PC-3 (cell line): ENCODE results near the gene VGLL2. TPM values are rescaled to one million over a fixed set of nuclear protein-coding genes. Genes with fewer than 3 reads are reported as not detected.

Source experiments
- ATAC-seq: fragments of 200-7000 bp; cut with Tn5 transposase; 2 replicates; pipeline ENCODE4 v1.9.1; 2020; ENCODE audit warnings: mild to moderate bottlenecking, moderate library complexity
- BruUV-seq: library from RNA; stranded (reverse); fragments of 400-500 nt; replicated peaks from 2 replicates; lab custom pipeline; 2021; lab: Mats Ljungman, UMichigan
- CTCF ChIA-PET: fragments of 300-600 bp; sonication (Branson Sonifier 250); formaldehyde crosslinking; loops from one replicate; lab custom pipeline; 2022; ENCODE audit warnings: antibody characterized with exemption; lab: Charles Lee
- POLR2A ChIA-PET: fragments of 300-600 bp; sonication (Branson Sonifier 250); formaldehyde crosslinking; loops from one replicate; lab custom pipeline; 2022; ENCODE audit warnings: antibody characterized with exemption; ENCODE audit not compliant: unreplicated experiment; lab: Charles Lee
- DNase-seq: peaks from one replicate; pipeline ENCODE4 v3.0.0-alpha.2; 2015
- H2AFZ ChIP-seq: fragments of 300-600 bp; sonication (generic); 2 replicates; pipeline ENCODE4 v1.6.0; 2016; ENCODE audit warnings: antibody characterized with exemption, low read length
- H3F3A ChIP-seq: fragments of 300-600 bp; sonication (generic); one replicate; pipeline ENCODE4 v1.6.0; 2017; ENCODE audit warnings: antibody characterized with exemption, low read length, control low read depth, mild to moderate bottlenecking; ENCODE audit not compliant: unreplicated experiment
- H3K27ac ChIP-seq: fragments of 300-600 bp; sonication (generic); 2 replicates; pipeline ENCODE4 v1.5.1; 2016; ENCODE audit warnings: mild to moderate bottlenecking, low read length
- H3K27me3 ChIP-seq: fragments of 300-600 bp; sonication (generic); 2 replicates; pipeline ENCODE4 v1.6.1; 2016; ENCODE audit warnings: low read length, mixed read lengths
- H3K36me3 ChIP-seq: fragments of 300-600 bp; sonication (generic); 2 replicates; pipeline ENCODE4 v1.6.1; 2016; ENCODE audit warnings: low read depth, mixed run types, low read length, mixed read lengths
- H3K4me1 ChIP-seq: fragments of 300-600 bp; sonication (generic); 2 replicates; pipeline ENCODE4 v1.5.1; 2016; ENCODE audit warnings: low read length; ENCODE audit not compliant: insufficient read depth
- H3K4me2 ChIP-seq: fragments of 300-600 bp; sonication (generic); 2 replicates; pipeline ENCODE4 v1.6.0; 2016; ENCODE audit warnings: low read length
- H3K4me3 ChIP-seq: fragments of 300-600 bp; sonication (generic); 2 replicates; pipeline ENCODE4 v1.5.1; 2016; ENCODE audit warnings: mild to moderate bottlenecking, low read length, mixed read lengths
- H3K79me2 ChIP-seq: fragments of 300-600 bp; sonication (generic); 2 replicates; pipeline ENCODE4 v1.6.1; 2017; ENCODE audit warnings: low read length, mixed read lengths
- H3K9ac ChIP-seq: fragments of 300-600 bp; sonication (generic); 2 replicates; pipeline ENCODE4 v1.6.0; 2016; ENCODE audit warnings: mild to moderate bottlenecking, low read length
- H3K9me2 ChIP-seq: fragments of 300-600 bp; sonication (generic); replicated peaks from 2 replicates; pipeline ENCODE4 v1.6.1; 2016; ENCODE audit warnings: mixed run types, low read length, mixed read lengths
- H3K9me3 ChIP-seq: fragments of 300-600 bp; sonication (generic); 2 replicates; pipeline ENCODE4 v1.6.1; 2016; ENCODE audit warnings: low read length, mixed read lengths
- H4K20me1 ChIP-seq: fragments of 300-600 bp; sonication (generic); 2 replicates; pipeline ENCODE4 v1.6.1; 2016; ENCODE audit warnings: low read length, mixed read lengths
- CTCF ChIP-seq: fragments of 300-600 bp; sonication (generic); conservative IDR thresholded peaks from 2 replicates; pipeline ENCODE4 v1.5.1; 2017; ENCODE audit warnings: antibody characterized with exemption, low read depth, mild to moderate bottlenecking, low read length
- EZH2 ChIP-seq: fragments of 300-600 bp; sonication (generic); IDR thresholded peaks from one replicate; pipeline ENCODE4 v1.6.1; 2017; ENCODE audit warnings: antibody characterized with exemption, mild to moderate bottlenecking, low read length; ENCODE audit not compliant: unreplicated experiment
- EZH2phosphoT487 ChIP-seq: fragments of 300-600 bp; sonication (generic); IDR thresholded peaks from 2 replicates; pipeline ENCODE4 v1.6.1; 2018; ENCODE audit warnings: mild to moderate bottlenecking, antibody characterized with exemption, low read length, borderline replicate concordance
- intact Hi-C: fragments of 100-400 bp; cut with micrococcal nuclease; formaldehyde crosslinking; loops from 2 replicates; pipeline ENCODE4 v1.9.0; 2023
- total RNA-seq: library from RNA; depleted of rRNA; stranded (reverse); fragments of >200 nt; gene quantifications from 2 replicates; pipeline ENCODE4 v1.2.3, GENCODE V29; 2014

VGLL2 gene
- total RNA-seq, 1 experiment from 2014 or later, result not detected

- Histone ChIP-seq H3F3A (no peaks in the 10 kb centered on the region), H3K9ac (no peak overlapping the region), H3K79me2 (no peaks in the 10 kb centered on the region), H3K4me2 (peak overlapping the region; percentile 5; the same call in 1 of the 2 replicates), H3K27me3 (no peaks in the 10 kb centered on the region), H3K36me3 (no peaks in the 10 kb centered on the region), H3K4me3 (no peak overlapping the region), H3K9me2 (no peaks in the 10 kb centered on the region), H4K20me1 (no peaks in the 10 kb centered on the region), H2AFZ (no peak overlapping the region), H3K27ac (no peak overlapping the region), H3K9me3 (no peaks in the 10 kb centered on the region), H3K4me1 (peaks cover 10% of the 10 kb centered on the region)
- BruUV-seq, result no TSS peak
- ATAC-seq (peak; percentile 62), DNase-seq (peak; percentile 24)
- intact Hi-C loops, result loop anchor here (10.0 kb wide), 1 partner anchor 145 kb away; no protein-coding TSS in a partner anchor
- POLR2A ChIA-PET, result no interaction called here
- TF ChIP-seq CTCF (no peak), EZH2phosphoT487 (no peak), EZH2 (no peak)
- CTCF ChIA-PET, result interaction anchor here (0.7 kb wide), 1 partner anchor 548 kb away, joined by 3 read pairs; no protein-coding TSS in a partner anchor
Measured at GRCh38 chr6:117309611-117310010, 44.3 kb downstream of the VGLL2 start.

DNA sequence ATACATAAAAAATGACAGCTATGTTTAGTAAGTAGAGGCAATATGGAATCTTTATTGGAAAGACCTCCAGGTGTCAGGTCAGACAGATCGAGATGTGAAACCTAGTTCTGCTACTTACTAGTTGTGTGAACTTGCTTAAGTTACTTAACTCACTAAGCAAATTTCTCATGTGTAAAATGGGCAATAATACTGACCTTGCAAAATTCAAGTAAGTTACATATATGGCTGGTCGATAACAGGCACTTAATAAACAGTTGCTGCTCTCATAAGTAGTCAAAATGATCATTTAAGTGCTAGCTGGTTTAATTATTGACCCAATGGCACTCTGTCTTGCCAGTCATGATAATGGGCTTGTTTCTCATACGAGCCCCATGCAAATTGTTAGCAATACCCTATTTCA, 46.0 kb downstream of the VGLL2 start:
- Histone ChIP-seq H3K9me3 (no peaks in the 10 kb centered on the region), H3K27ac (no peak overlapping the region), H3F3A (no peaks in the 10 kb centered on the region), H3K4me2 (no peak overlapping the region), H3K36me3 (no peaks in the 10 kb centered on the region), H2AFZ (no peak overlapping the region), H3K79me2 (no peaks in the 10 kb centered on the region), H3K4me1 (peaks cover 10% of the 10 kb centered on the region), H3K27me3 (no peaks in the 10 kb centered on the region), H3K4me3 (no peak overlapping the region), H4K20me1 (no peaks in the 10 kb centered on the region), H3K9me2 (no peaks in the 10 kb centered on the region), H3K9ac (no peak overlapping the region)
- TF ChIP-seq CTCF, result no peak
- no peak for TF ChIP-seq EZH2
- TF ChIP-seq EZH2phosphoT487, result no peak
- no TSS peak for BruUV-seq
- ChIA-PET POLR2A (no interaction called here), CTCF (no interaction called here)
- ATAC-seq (no peak), DNase-seq (no peak)
- intact Hi-C loops, result loop anchor here (10.0 kb wide), 1 partner anchor 147 kb away; no protein-coding TSS in a partner anchor

- POLR2A ChIA-PET, result no interaction called here
- Histone ChIP-seq H3K27ac (no peak overlapping the region), H4K20me1 (no peaks in the 10 kb centered on the region), H3K27me3 (no peaks in the 10 kb centered on the region), H3K9me3 (no peaks in the 10 kb centered on the region), H3K9me2 (no peaks in the 10 kb centered on the region), H3K36me3 (no peaks in the 10 kb centered on the region), H3K9ac (no peak overlapping the region), H3K4me1 (peaks cover 10% of the 10 kb centered on the region), H3F3A (no peaks in the 10 kb centered on the region), H2AFZ (no peak overlapping the region), H3K4me2 (no peak overlapping the region), H3K79me2 (no peaks in the 10 kb centered on the region), H3K4me3 (no peak overlapping the region)
- no TSS peak for BruUV-seq
- TF ChIP-seq EZH2 (no peak), CTCF (no peak), EZH2phosphoT487 (no peak)
- DNase-seq (no peak), ATAC-seq (no peak)
- intact Hi-C loops, result loop anchor here (10.0 kb wide), 1 partner anchor 147 kb away; no protein-coding TSS in a partner anchor
- CTCF ChIA-PET, result no interaction called here
Measured at GRCh38 chr6:117311726-117312125, 46.4 kb downstream of the VGLL2 start.
